Ammon's horn (tissue), 1 donor: ENCODE data around the gene NKX1-1.
"Not testable (repeated sequence)": the region's sequence is repeated elsewhere in the genome, so short reads cannot be mapped to it uniquely, and the experiment has no call there.

Experiments
- DNase-seq: peaks from one replicate; pipeline ENCODE4 v3.0.0-alpha.2; 2016; ENCODE audit warnings: low spot score

NKX1-1 gene

GRCh38 chr4:1404573-1405253, 1.5 kb downstream of the NKX1-1 start:
- no peak for DNase-seq

GRCh38 chr4:1403591-1404572, 2.4 kb downstream of the NKX1-1 start:
- DNase-seq: no peak

GRCh38 chr4:1403177-1403583, 3.1 kb downstream of the NKX1-1 start:
- DNase-seq: no peak

- no peak for DNase-seq
Observed at GRCh38 chr4:1402516-1403091, 3.6 kb downstream of the NKX1-1 start.

GRCh38 chr4:1402021-1402515, 4.2 kb downstream of the NKX1-1 start:
- DNase-seq: no peak

GRCh38 chr4:1401409-1402020, 4.7 kb downstream of the NKX1-1 start:
- DNase-seq: no peak

GRCh38 chr4:1400831-1401408, 5.3 kb downstream of the NKX1-1 start:
- no peak for DNase-seq

GRCh38 chr4:1400191-1400805, 5.9 kb downstream of the NKX1-1 start:
- DNase-seq: no peak

GRCh38 chr4:1399508-1400190, 6.6 kb downstream of the NKX1-1 start:
- no peak for DNase-seq

- no peak for DNase-seq
Observed at GRCh38 chr4:1398681-1399507, 7.3 kb downstream of the NKX1-1 start.

- DNase-seq: no peak
Observed at GRCh38 chr4:1396806-1397455, 9.3 kb downstream of the NKX1-1 start.

GRCh38 chr4:1395941-1396805, 10.1 kb downstream of the NKX1-1 start:
- no peak for DNase-seq

GRCh38 chr4:1395389-1395820, 10.8 kb downstream of the NKX1-1 start:
- not testable (repeated sequence) for DNase-seq

GRCh38 chr4:1394554-1395388, 11.5 kb downstream of the NKX1-1 start:
- DNase-seq: not testable (repeated sequence)

GRCh38 chr4:1393866-1394265, 12.4 kb downstream of the NKX1-1 start:
- DNase-seq: no peak

GRCh38 chr4:1393363-1393762, 12.9 kb downstream of the NKX1-1 start:
- DNase-seq: not testable (repeated sequence)
